GM12892 (cell line): ENCODE data around the gene USP46.

ENCODE experiments used
- POLR2A ChIP-seq: IDR thresholded peaks from 2 replicates; pipeline ENCODE4 v1.6.1; 2011; ENCODE audit warnings: low read depth, low read length, control low read depth
- POLR2AphosphoS5 ChIP-seq: IDR thresholded peaks from 2 replicates; pipeline ENCODE4 v1.6.1; 2011; ENCODE audit warnings: low read depth, low read length, control low read depth
- TAF1 ChIP-seq: IDR thresholded peaks from 2 replicates; pipeline ENCODE4 v1.6.1; 2011; ENCODE audit warnings: low read depth, mild to moderate bottlenecking, control low read depth, low read length, borderline replicate concordance

- TF ChIP-seq POLR2A (no peak), POLR2AphosphoS5 (no peak), TAF1 (no peak)
Observed at GRCh38 chr4:52560844-52561280, 98.2 kb downstream of the USP46 start.
